Measurements from ENCODE around the gene USP7. TPM values are rescaled to one million over a fixed set of nuclear protein-coding genes. Genes with fewer than 3 reads are reported as not detected.

USP7 gene
- total and polyA plus RNA-seq, 12 donors: 22.2 to 84.8 (median 65.7) TPM

DNA sequence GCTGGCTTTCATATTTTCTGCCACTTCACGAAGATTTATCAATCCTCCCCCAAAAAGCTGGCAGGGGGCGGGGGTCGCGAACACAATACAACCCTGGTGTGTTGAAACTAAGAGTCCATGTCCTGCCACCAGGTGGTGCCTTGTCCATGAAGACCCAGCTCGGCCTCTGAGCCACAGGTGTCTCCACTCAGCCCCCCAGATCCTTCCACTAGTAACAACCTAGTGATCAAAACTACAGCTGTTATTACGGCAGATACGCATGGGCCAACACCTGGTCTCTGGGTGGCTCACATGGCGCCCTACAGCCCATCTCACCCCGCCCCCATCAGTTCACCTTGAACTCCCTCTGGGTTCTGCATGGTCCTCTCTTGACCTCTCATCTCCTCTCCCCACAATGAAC lies 27.7 kb downstream of the USP7 start:
- Histone ChIP-seq H3K27me3 (no peaks in the 10 kb centered on the region), H3K4me1 (peaks cover 7 to 84% (median 67%) of the 10 kb centered on the region in 9 donors), H3K4me3 (no peak overlapping the region), H3K27ac (no peak overlapping the region), H3K9me3 (no peaks in the 10 kb centered on the region), H3K36me3 (no peaks in the 10 kb centered on the region)
- no peak for DNase-seq
- WGBS, 2 donors: 84 to 88% methylated on average over 9 of the region's 9 CpGs
- no peak for TF ChIP-seq CTCF (IDR thresholded peaks at IDR 0.05)
- peak in 2 of 8 donors; percentile 12 to 24 for ATAC-seq
- intact Hi-C loops (cut with DNase I): loop anchor here in 1 of 10 donors (10.0 kb wide), 2 partner anchors 69 to 189 kb away; no protein-coding TSS in a partner anchor

DNA sequence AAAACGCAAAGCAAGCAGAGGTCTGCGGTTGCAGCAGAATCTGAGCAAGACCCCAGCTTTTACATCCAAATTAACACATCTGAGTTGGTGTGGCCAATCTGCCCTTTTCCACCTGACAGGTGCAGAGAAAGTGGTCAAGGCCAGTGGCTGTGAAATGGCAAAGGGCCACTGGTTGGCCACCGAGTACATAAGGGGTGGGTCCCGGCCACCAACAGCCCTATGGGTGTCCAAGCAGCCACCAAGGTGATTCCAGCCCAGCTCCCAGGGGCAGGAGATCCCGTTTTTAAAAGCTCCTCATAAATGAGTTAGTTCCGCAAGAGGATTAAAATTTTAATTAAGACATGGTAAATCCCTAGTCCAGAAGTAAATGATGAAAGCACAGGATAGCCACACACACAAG lies 29.1 kb downstream of the USP7 start:
- 81 to 88% methylated on average over 6 of the region's 6 CpGs for WGBS, 2 donors
- Histone ChIP-seq H3K4me3 (no peak overlapping the region), H3K4me1 (peaks cover 7 to 78% (median 63%) of the 10 kb centered on the region in 9 donors), H3K36me3 (peaks cover 0 to 8% (median 5%) of the 10 kb centered on the region in 9 donors), H3K9me3 (no peaks in the 10 kb centered on the region), H3K27me3 (no peaks in the 10 kb centered on the region), H3K27ac (no peak overlapping the region)
- TF ChIP-seq CTCF (IDR thresholded peaks at IDR 0.05): no peak
- intact Hi-C loops (cut with DNase I): loop anchor here in 1 of 10 donors (10.0 kb wide), 2 partner anchors 70 to 190 kb away; no protein-coding TSS in a partner anchor
- DNase-seq (no peak), ATAC-seq (no peak)

GRCh38 chr16:8931859-8932258 lies 31.8 kb downstream of the USP7 start:
- intact Hi-C loops (cut with DNase I): loop anchor here in 1 of 10 donors (10.0 kb wide), 2 partner anchors 73 to 193 kb away; no protein-coding TSS in a partner anchor
- peak in 4 of 8 donors; percentile 39 to 47 (median 44) for ATAC-seq
- H3K4me3 ChIP-seq: no peak overlapping the region
- no peaks in the 10 kb centered on the region for H3K9me3 ChIP-seq
- TF ChIP-seq CTCF (IDR thresholded peaks at IDR 0.05): no peak
- DNase-seq: peak; percentile 44 to 65
- peaks cover 0 to 35% (median 24%) of the 10 kb centered on the region in 9 donors for H3K36me3 ChIP-seq
- H3K27ac ChIP-seq: no peak overlapping the region
- H3K27me3 ChIP-seq: no peaks in the 10 kb centered on the region
- 30 to 31% methylated on average over 6 of the region's 6 CpGs for WGBS, 2 donors
- H3K4me1 ChIP-seq: peaks cover 3 to 70% (median 57%) of the 10 kb centered on the region in 9 donors

GRCh38 chr16:8929086-8929748 lies 34.5 kb downstream of the USP7 start:
- 86 to 89% methylated on average over 17 of the region's 17 CpGs for WGBS, 2 donors
- peaks cover 0 to 50% (median 24%) of the 10 kb centered on the region in 9 donors for H3K36me3 ChIP-seq
- H3K9me3 ChIP-seq: no peaks in the 10 kb centered on the region
- intact Hi-C loops (cut with DNase I): loop anchor here in 2 of 10 donors (10.0 kb wide), 1 partner anchor 76 kb away; no protein-coding TSS in a partner anchor
- no peak overlapping the region for H3K4me3 ChIP-seq
- H3K4me1 ChIP-seq: peaks cover 3 to 51% (median 36%) of the 10 kb centered on the region in 9 donors
- no peaks in the 10 kb centered on the region for H3K27me3 ChIP-seq
- no peak for ATAC-seq
- H3K27ac ChIP-seq: no peak overlapping the region
- no peak for DNase-seq
- TF ChIP-seq CTCF (IDR thresholded peaks at IDR 0.05): no peak
